ENCODE data around the gene GPR35.
"Not testable (repeated sequence)": the region's sequence is repeated elsewhere in the genome, so short reads cannot be mapped to it uniquely, and the experiment has no call there.

Gene GPR35

GRCh38 chr2:240605867-240606743 lies 19.2 kb upstream of the GPR35 start:
- H3K27me3 ChIP-seq (ENCODE audit: control insufficient read depth, insufficient read depth, low read length), result no peaks in the 10 kb centered on the region
- no peaks in the 10 kb centered on the region for H3K36me3 ChIP-seq (ENCODE audit: control insufficient read depth, insufficient read depth, low read length)
- no peak overlapping the region for H3K4me3 ChIP-seq (ENCODE audit: low read depth, low read length)
- no peaks in the 10 kb centered on the region for H3K4me1 ChIP-seq (ENCODE audit: control insufficient read depth, insufficient read depth, low read length)
- H3K9me3 ChIP-seq (ENCODE audit: control insufficient read depth, insufficient read depth, low read length), result no peaks in the 10 kb centered on the region
- no peak overlapping the region for H3K9ac ChIP-seq (ENCODE audit: low read depth, low read length)

DNA sequence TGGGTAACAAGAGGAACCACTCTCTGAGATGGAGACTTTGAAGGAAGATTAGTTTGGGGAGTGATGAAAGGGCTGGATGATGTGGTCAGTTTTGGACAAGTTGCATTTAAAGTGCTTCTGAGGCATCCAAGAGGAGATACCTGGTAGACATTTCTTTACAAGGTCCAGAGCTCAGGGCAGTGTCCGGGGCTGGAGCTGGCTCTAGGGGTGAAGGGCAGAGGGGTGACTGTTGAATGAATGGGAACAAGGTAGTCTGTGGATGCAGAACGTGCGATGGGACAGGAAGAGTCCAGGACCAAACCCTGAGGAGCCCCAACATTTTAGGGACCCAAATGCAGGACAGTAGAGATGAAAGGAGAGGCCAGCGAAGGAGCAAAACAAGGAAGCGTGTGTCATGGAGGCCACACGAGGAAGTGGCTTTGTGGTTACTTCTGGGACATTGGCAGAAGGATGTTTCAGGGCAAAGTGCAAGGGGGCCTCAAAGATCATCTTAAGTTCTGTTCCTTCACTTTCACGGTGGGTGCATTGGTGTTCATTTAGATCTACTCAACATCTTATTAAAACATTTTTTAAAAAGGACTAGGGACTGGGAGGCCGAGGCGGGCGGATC lies 13.6 kb upstream of the GPR35 start:
- Histone ChIP-seq H3K27me3 (ENCODE audit: control insufficient read depth, insufficient read depth, low read length) (no peaks in the 10 kb centered on the region), H3K36me3 (ENCODE audit: control insufficient read depth, insufficient read depth, low read length) (no peaks in the 10 kb centered on the region), H3K9ac (ENCODE audit: low read depth, low read length) (no peak overlapping the region), H3K4me3 (ENCODE audit: low read depth, low read length) (no peak overlapping the region), H3K9me3 (ENCODE audit: control insufficient read depth, insufficient read depth, low read length) (peaks cover 4% of the 10 kb centered on the region), H3K4me1 (ENCODE audit: control insufficient read depth, insufficient read depth, low read length) (no peaks in the 10 kb centered on the region)

DNA sequence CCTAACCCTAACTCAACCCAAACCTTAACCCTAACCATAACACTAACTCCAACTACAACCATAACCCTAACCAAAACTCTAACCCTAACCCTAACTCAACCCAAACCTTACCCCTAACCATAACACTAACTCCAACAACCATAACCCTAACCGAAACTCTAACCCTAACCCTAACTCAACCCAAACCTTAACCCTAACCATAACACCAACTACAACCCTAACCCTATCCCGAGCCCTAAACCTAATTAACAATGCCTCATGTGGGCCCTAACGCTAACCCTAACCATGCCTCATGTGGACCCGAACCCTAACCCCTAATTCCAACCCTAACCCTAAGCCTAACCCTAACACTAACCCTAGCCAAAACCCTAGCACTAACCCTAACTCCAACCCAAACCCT lies 11.5 kb upstream of the GPR35 start:
- H3K9ac ChIP-seq (ENCODE audit: low read depth, low read length), result no peak overlapping the region
- H3K9me3 ChIP-seq (ENCODE audit: control insufficient read depth, insufficient read depth, low read length), result peaks cover 4% of the 10 kb centered on the region
- H3K4me1 ChIP-seq (ENCODE audit: control insufficient read depth, insufficient read depth, low read length), result no peaks in the 10 kb centered on the region
- no peaks in the 10 kb centered on the region for H3K36me3 ChIP-seq (ENCODE audit: control insufficient read depth, insufficient read depth, low read length)
- no peak overlapping the region for H3K4me3 ChIP-seq (ENCODE audit: low read depth, low read length)
- no peaks in the 10 kb centered on the region for H3K27me3 ChIP-seq (ENCODE audit: control insufficient read depth, insufficient read depth, low read length)

- peaks cover 4% of the 10 kb centered on the region for H3K9me3 ChIP-seq (ENCODE audit: control insufficient read depth, insufficient read depth, low read length)
Observed at GRCh38 chr2:240614391-240614790, 10.9 kb upstream of the GPR35 start.

GRCh38 chr2:240615396-240615795 lies 9.9 kb upstream of the GPR35 start:
- H3K27me3 ChIP-seq (ENCODE audit: control insufficient read depth, insufficient read depth, low read length), result no peaks in the 10 kb centered on the region
- no peak overlapping the region for H3K9ac ChIP-seq (ENCODE audit: low read depth, low read length)
- no peaks in the 10 kb centered on the region for H3K4me1 ChIP-seq (ENCODE audit: control insufficient read depth, insufficient read depth, low read length)

More at GRCh38 chr2:240614391-240614790, 10.9 kb upstream of the GPR35 start:
- H3K4me3 ChIP-seq (ENCODE audit: low read depth, low read length), result no peak overlapping the region
- no peak overlapping the region for H3K9ac ChIP-seq (ENCODE audit: low read depth, low read length)
- H3K36me3 ChIP-seq (ENCODE audit: control insufficient read depth, insufficient read depth, low read length), result no peaks in the 10 kb centered on the region
- no peaks in the 10 kb centered on the region for H3K4me1 ChIP-seq (ENCODE audit: control insufficient read depth, insufficient read depth, low read length)
- H3K27me3 ChIP-seq (ENCODE audit: control insufficient read depth, insufficient read depth, low read length), result no peaks in the 10 kb centered on the region

GRCh38 chr2:240615820-240616547 lies 9.3 kb upstream of the GPR35 start:
- H3K9ac ChIP-seq (ENCODE audit: low read depth, low read length), result no peak overlapping the region
- no peak overlapping the region for H3K4me3 ChIP-seq (ENCODE audit: low read depth, low read length)
- no peaks in the 10 kb centered on the region for H3K27me3 ChIP-seq (ENCODE audit: control insufficient read depth, insufficient read depth, low read length)
- no peaks in the 10 kb centered on the region for H3K4me1 ChIP-seq (ENCODE audit: control insufficient read depth, insufficient read depth, low read length)
- H3K36me3 ChIP-seq (ENCODE audit: control insufficient read depth, insufficient read depth, low read length), result no peaks in the 10 kb centered on the region
- H3K9me3 ChIP-seq (ENCODE audit: control insufficient read depth, insufficient read depth, low read length), result peaks cover 4% of the 10 kb centered on the region

More at GRCh38 chr2:240615396-240615795, 9.9 kb upstream of the GPR35 start:
- H3K9me3 ChIP-seq (ENCODE audit: control insufficient read depth, insufficient read depth, low read length), result peaks cover 4% of the 10 kb centered on the region
- H3K4me3 ChIP-seq (ENCODE audit: low read depth, low read length), result no peak overlapping the region
- no peaks in the 10 kb centered on the region for H3K36me3 ChIP-seq (ENCODE audit: control insufficient read depth, insufficient read depth, low read length)

- H3K4me1 ChIP-seq (ENCODE audit: control insufficient read depth, insufficient read depth, low read length); H3K27me3 ChIP-seq (ENCODE audit: control insufficient read depth, insufficient read depth, low read length); H3K4me3 ChIP-seq (ENCODE audit: low read depth, low read length); H3K9me3 ChIP-seq (ENCODE audit: control insufficient read depth, insufficient read depth, low read length); H3K9ac ChIP-seq (ENCODE audit: low read depth, low read length); H3K36me3 ChIP-seq (ENCODE audit: control insufficient read depth, insufficient read depth, low read length): not testable (repeated sequence)
Observed at GRCh38 chr2:240616860-240617666, 8.2 kb upstream of the GPR35 start.

DNA sequence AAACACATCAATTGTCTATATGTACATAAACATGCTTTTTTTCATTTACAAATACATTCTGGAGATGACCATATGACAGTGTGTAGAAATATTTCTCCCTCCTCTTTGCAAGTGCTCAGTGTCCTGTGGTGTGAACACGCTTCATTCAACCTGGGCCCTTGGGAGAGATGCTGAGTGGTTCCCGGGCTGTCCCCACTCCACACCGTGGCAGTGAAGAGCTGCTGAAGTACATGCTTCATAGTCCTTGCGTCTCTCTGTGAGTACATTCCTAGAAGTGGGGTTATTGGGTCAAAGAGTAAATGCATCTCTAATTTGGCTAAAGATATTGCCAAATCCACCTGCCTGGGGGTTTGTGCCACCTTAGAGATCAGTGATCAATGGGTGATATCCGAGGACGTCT lies 6.5 kb upstream of the GPR35 start:
- Histone ChIP-seq H3K4me1 (ENCODE audit: control insufficient read depth, insufficient read depth, low read length) (no peaks in the 10 kb centered on the region), H3K36me3 (ENCODE audit: control insufficient read depth, insufficient read depth, low read length) (no peaks in the 10 kb centered on the region), H3K4me3 (ENCODE audit: low read depth, low read length) (no peak overlapping the region), H3K27me3 (ENCODE audit: control insufficient read depth, insufficient read depth, low read length) (no peaks in the 10 kb centered on the region), H3K9ac (ENCODE audit: low read depth, low read length) (no peak overlapping the region), H3K9me3 (ENCODE audit: control insufficient read depth, insufficient read depth, low read length) (peaks cover 4% of the 10 kb centered on the region)

DNA sequence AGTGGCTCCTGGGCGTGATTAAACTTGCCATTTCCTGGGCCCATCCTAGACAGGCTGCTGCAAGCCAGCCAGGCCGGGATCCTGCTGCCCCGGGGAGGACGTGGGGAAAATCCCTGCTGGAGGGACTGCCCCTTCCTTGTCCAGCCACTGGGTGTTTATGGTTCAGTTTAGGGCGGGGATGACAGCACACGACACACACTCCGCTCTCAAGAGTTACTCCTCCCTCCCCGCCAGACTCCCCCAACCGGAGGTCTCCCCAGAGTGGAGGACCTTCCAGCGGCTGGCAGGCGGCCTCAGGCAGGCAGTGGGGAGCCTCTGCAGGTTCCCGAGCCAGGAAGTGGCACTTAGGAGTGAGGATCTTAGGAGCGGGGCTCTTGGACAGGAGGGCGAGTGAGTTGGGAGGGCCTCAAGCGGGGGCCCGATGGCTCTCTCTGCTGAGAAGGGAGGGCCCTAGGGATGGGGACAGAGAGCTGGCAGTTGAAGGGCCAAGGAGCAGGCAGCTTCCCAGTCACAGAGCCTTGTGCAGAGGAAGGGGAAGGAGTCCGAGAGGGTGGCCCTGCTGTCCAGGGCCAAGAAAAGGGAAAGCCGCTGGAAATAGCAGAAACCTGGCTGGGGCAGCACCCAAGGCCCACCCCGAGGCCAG lies 5.7 kb upstream of the GPR35 start:
- no peak overlapping the region for H3K4me3 ChIP-seq (ENCODE audit: low read depth, low read length)
- H3K9me3 ChIP-seq (ENCODE audit: control insufficient read depth, insufficient read depth, low read length), result peaks cover 4% of the 10 kb centered on the region
- no peak overlapping the region for H3K9ac ChIP-seq (ENCODE audit: low read depth, low read length)
- H3K36me3 ChIP-seq (ENCODE audit: control insufficient read depth, insufficient read depth, low read length), result no peaks in the 10 kb centered on the region
- no peaks in the 10 kb centered on the region for H3K27me3 ChIP-seq (ENCODE audit: control insufficient read depth, insufficient read depth, low read length)
- H3K4me1 ChIP-seq (ENCODE audit: control insufficient read depth, insufficient read depth, low read length), result no peaks in the 10 kb centered on the region

- H3K36me3 ChIP-seq (ENCODE audit: control insufficient read depth, insufficient read depth, low read length), result no peaks in the 10 kb centered on the region
- no peaks in the 10 kb centered on the region for H3K4me1 ChIP-seq (ENCODE audit: control insufficient read depth, insufficient read depth, low read length)
- no peaks in the 10 kb centered on the region for H3K27me3 ChIP-seq (ENCODE audit: control insufficient read depth, insufficient read depth, low read length)
- H3K9ac ChIP-seq (ENCODE audit: low read depth, low read length), result no peak overlapping the region
- no peak overlapping the region for H3K4me3 ChIP-seq (ENCODE audit: low read depth, low read length)
- peaks cover 4% of the 10 kb centered on the region for H3K9me3 ChIP-seq (ENCODE audit: control insufficient read depth, insufficient read depth, low read length)
Observed at GRCh38 chr2:240620149-240620731, 5.0 kb upstream of the GPR35 start.

Measured in iPS-15b (cell line).